Epithelial cell of esophagus (primary cell): Measurements from ENCODE around the gene OR5D16.
"Not testable (repeated sequence)": the region's sequence is repeated elsewhere in the genome, so short reads cannot be mapped to it uniquely, and the experiment has no call there.

Experiments
- DNase-seq: peaks from one replicate; pipeline ENCODE4 v3.0.0; 2010; ENCODE audit warnings: low read depth
- H3K4me3 ChIP-seq: 2 replicates; pipeline ENCODE4 v1.5.1; 2011; ENCODE audit warnings: mild to moderate bottlenecking, low read length, control low read depth
- TF ChIP-seq, protein P1 (sequence below): IDR thresholded peaks from 2 replicates; pipeline ENCODE4 v1.5.1; 2011; ENCODE audit warnings: low read depth, mild to moderate bottlenecking, low read length, control low read depth, inconsistent platforms; ENCODE audit not compliant: insufficient read depth; ENCODE audit errors: missing control alignments

OR5D16 gene

GRCh38 chr11:55826919-55827318, 11.6 kb upstream of the OR5D16 start, which contains the start of gene OR5L2:
OR5L2 (plus strand) TSS chr11:55827219; CDS start chr11:55827219, 0 bp downstream.
- H3K4me3 ChIP-seq, result no peak within 1 kb of the TSS
- no peak for DNase-seq
- TF ChIP-seq, protein P1, sequence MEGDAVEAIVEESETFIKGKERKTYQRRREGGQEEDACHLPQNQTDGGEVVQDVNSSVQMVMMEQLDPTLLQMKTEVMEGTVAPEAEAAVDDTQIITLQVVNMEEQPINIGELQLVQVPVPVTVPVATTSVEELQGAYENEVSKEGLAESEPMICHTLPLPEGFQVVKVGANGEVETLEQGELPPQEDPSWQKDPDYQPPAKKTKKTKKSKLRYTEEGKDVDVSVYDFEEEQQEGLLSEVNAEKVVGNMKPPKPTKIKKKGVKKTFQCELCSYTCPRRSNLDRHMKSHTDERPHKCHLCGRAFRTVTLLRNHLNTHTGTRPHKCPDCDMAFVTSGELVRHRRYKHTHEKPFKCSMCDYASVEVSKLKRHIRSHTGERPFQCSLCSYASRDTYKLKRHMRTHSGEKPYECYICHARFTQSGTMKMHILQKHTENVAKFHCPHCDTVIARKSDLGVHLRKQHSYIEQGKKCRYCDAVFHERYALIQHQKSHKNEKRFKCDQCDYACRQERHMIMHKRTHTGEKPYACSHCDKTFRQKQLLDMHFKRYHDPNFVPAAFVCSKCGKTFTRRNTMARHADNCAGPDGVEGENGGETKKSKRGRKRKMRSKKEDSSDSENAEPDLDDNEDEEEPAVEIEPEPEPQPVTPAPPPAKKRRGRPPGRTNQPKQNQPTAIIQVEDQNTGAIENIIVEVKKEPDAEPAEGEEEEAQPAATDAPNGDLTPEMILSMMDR, result no peak

DNA sequence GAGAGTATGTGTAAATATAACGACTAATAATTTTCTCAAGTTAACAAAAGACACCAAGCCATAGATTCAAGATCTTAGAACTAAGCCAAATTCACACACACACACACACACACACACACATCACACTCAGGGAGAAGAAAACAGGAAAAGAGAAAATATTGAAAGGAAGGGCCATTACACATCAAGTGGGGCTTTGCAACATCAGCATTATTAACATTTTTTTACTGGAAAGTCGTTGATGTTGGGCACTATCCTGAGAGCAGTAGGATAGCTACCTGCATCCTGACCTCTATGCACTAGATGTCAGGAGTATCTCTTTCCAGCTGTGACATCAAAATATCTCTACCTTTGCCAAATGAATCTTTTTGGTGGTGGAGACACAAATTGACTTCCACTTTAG, 8.9 kb downstream of the OR5D16 start:
- H3K4me3 ChIP-seq, result no peak overlapping the region
- TF ChIP-seq, protein P1, result no peak
- DNase-seq, result no peak

DNA sequence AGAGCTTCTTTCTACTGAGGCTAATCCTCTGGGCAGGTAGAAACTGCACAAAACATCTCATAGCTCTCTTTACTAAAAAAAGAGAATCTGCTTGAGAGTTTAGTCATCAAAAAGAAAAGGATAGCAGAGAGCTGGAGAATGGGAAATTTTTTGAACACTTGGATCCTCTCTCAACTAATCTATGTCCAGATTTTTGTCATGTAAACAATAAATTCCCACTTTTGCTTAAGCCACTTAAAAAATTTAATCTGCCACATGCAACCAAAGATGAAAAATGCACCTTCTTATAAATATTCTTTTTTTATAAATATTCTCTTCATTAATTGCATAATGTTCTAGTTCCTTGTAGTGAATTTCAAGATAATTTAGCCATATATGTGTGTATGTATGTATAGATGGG, 10.5 kb downstream of the OR5D16 start:
- TF ChIP-seq, protein P1, result no peak
- H3K4me3 ChIP-seq, result no peak overlapping the region
- DNase-seq, result no peak

GRCh38 chr11:55852141-55852540, 13.6 kb downstream of the OR5D16 start:
- no peak for DNase-seq
- TF ChIP-seq, protein P1, result no peak
- H3K4me3 ChIP-seq, result no peak overlapping the region

DNA sequence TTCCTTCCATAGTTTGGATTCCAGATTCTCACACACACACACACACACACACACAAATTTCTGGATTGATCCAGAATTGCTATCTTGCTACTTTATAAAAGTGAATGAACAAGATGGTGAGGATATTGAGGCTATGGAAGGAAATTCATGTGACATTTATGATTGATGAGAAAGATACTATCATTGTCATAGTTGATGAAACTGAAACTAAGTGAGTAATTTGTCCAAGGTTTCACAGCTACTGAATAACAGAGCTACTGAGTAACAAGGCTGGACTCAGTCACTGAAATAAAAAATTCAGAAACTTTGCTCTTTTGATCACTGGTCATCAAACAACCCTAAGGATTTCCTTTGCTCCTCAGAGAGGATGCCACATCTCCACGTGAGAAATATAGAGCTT, 16.2 kb downstream of the OR5D16 start:
- TF ChIP-seq, protein P1, result no peak
- DNase-seq, result no peak
- no peak overlapping the region for H3K4me3 ChIP-seq

DNA sequence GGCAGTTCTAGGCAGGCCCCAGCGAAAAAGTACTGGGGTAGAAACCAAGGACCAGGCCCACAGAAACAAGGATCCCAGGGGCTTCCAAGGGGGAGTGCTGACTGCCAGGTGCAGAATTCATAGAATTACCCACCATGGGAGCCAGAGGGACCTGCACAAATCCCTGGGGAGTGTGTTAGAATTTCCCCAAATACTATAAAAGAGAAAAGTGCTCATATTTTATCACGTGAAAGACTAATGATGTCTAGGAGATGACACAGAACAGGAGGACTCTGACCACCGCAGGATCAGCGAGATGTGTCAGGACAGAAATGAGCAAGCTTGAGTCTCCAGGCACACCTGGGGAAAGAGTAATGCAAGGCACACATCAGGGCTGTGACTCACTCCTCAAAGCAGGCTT, 28.8 kb downstream of the OR5D16 start:
- DNase-seq, H3K4me3 ChIP-seq: not testable (repeated sequence)

DNA sequence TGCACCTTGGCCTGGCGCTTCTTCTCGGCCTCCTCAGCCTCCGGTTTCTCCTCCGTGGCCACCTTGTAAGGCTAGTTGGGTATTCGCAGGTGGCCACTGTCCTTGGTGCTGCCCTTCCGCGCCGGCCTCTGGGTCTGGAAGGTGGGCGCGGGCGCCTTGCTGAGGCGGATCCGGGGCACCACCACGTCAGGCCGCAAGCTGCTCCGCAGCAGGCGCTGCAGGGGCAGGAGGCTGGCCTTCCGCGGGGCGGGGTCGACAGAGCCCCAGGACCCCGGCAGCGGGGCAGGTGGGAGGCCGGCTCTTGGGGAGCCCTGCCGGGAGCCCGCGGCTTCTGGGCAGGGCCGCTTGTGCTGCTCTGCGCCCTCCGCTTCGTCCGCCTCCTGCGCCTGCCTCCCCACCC, 34.2 kb downstream of the OR5D16 start:
- not testable (repeated sequence) for H3K4me3 ChIP-seq, DNase-seq

DNA sequence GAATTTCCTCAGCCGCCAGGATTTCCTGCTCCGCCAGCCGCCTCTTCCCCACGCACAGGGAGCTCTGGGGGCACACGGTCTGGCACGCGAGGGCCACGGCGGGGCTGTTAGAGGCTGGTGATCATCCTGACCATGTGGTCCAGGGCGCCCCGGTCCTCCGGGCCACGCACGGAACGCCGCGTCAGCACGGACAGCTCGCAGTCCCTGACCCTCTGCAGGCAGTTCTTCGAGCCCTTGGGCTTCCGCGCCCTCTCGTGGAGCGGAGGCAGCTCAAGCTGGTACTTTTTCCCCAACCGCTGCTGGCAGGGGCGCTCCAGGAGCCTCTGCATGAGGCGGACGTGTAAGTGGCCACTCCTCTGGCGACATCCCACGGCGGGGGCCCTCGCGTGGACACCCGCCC, 34.6 kb downstream of the OR5D16 start:
- not testable (repeated sequence) for DNase-seq, H3K4me3 ChIP-seq

DNA sequence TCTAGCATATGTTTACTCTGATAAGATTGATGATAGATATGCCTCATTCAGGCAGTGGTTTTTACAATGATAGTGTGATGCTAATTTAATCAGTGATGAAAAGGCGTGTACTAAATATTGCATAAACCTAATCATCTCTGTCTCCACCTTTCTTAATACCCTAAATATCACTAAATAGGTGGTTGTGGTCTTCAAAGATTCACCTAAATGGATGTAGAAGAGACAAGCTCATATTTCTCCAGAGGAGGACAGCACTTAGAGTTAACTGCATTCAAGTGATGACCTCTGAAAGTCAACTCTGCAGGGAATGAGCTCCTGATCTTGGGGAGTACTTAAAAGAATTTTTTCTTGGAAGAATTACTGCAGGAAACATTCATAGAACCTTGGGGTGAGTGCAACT, 44.4 kb downstream of the OR5D16 start, which contains the start of gene TRIM51:
TRIM51 (plus strand) TSS at position 301 of the 400 bp plus-strand sequence. CDS start 2,132 bp downstream, outside the sequence.
- H3K4me3 ChIP-seq, result not testable (repeated sequence)

DNA sequence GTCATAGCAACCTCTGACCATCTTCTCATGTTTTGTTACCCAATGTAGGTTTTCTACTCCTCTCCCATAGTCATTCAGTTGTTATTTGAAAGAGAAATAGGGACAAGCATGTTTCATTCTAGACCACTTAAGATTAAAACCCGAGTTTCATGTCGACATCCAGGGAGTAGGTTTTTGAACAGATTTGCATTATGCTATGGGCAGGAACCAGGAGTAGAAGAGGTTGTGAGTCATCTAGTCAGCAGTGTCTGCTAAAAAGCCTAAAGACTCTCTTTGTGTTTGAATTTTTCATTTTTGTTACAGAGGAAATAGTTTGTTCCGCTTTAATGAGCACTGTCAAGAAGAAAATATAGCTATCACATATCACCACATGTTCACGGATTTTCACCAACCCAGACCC, 46.4 kb downstream of the OR5D16 start:
- DNase-seq, H3K4me3 ChIP-seq: not testable (repeated sequence)

More for the DNA sequence above, 44.4 kb downstream of the OR5D16 start, which contains the start of gene TRIM51:
- not testable (repeated sequence) for DNase-seq

DNA sequence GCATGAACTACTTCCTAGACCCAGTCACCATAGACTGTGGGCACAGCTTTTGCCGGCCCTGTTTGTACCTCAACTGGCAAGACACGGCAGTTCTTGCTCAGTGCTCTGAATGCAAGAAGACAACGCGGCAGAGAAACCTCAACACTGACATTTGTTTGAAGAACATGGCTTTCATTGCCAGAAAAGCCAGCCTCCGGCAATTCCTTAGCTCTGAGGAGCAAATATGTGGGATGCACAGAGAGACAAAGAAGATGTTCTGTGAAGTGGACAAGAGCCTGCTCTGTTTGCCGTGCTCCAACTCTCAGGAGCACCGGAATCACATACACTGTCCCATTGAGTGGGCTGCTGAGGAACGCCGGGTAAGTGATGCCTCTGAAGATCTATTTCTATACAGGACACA, 46.9 kb downstream of the OR5D16 start:
- H3K4me3 ChIP-seq, DNase-seq: not testable (repeated sequence)
